PC-9 (cell line): ENCODE measurements around the gene BSX.

Experiments used
- EZH2 ChIP-seq: fragments of 200-600 bp; sonication (generic); IDR thresholded peaks from 2 replicates; pipeline ENCODE4 v1.8.0; 2017; ENCODE audit warnings: antibody characterized with exemption, low read depth
- TF ChIP-seq, protein P1 (sequence below): fragments of 200-600 bp; sonication (generic); conservative IDR thresholded peaks from 2 replicates; pipeline ENCODE4 v1.6.1; 2017; ENCODE audit warnings: mixed run types, antibody characterized with exemption, mild to moderate bottlenecking, moderate library complexity

DNA sequence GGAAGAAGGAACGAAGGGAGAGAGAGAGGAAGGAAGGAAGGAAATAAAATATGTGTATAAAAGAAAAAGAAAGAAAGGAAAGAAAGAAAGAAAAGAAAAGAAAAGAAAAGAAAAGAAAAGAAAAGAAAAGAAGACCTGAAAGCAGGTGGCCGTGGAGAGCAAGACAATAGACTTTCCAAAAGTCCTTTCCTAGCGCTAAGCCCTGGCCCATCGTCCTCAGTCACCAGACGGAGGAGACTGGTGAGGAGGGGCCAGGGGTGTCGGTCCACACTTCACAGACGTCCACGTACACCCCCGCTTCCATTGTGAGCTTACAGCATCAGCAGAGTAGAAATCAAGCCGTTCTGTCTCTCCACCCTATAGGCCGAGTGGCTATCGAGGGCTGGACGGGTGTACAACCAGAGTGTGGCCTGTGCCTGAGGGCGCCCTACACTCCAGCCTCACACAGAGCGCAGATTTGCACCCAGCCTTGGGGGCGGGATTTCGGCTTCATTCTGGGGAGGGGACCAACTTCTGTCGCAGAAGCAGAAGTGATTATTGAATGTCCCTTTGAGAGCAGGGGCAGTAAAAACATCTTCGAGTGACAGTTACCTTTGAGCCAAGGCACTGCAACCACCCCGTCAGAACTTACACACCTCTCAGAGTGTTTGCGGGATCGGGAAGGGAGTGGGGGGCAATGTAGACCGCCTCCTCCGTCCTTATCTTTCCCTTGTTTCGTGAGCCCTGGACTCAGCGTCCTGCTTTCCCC, 2.0 kb upstream of the BSX start:
- TF ChIP-seq, protein P1, sequence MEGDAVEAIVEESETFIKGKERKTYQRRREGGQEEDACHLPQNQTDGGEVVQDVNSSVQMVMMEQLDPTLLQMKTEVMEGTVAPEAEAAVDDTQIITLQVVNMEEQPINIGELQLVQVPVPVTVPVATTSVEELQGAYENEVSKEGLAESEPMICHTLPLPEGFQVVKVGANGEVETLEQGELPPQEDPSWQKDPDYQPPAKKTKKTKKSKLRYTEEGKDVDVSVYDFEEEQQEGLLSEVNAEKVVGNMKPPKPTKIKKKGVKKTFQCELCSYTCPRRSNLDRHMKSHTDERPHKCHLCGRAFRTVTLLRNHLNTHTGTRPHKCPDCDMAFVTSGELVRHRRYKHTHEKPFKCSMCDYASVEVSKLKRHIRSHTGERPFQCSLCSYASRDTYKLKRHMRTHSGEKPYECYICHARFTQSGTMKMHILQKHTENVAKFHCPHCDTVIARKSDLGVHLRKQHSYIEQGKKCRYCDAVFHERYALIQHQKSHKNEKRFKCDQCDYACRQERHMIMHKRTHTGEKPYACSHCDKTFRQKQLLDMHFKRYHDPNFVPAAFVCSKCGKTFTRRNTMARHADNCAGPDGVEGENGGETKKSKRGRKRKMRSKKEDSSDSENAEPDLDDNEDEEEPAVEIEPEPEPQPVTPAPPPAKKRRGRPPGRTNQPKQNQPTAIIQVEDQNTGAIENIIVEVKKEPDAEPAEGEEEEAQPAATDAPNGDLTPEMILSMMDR: no peak
- no peak for TF ChIP-seq EZH2
